Hematopoietic multipotent progenitor cell treated with erythropoietin and hydrocortisone succinate and interleukin-3 and kit ligand, for 15 days (in vitro differentiated cells): ENCODE measurements around the gene TMEM52.

Source experiments
- DNase-seq: peaks from one replicate; pipeline ENCODE4 v3.0.0-alpha.2; 2015; ENCODE audit warnings: low spot score

TMEM52 gene

DNA sequence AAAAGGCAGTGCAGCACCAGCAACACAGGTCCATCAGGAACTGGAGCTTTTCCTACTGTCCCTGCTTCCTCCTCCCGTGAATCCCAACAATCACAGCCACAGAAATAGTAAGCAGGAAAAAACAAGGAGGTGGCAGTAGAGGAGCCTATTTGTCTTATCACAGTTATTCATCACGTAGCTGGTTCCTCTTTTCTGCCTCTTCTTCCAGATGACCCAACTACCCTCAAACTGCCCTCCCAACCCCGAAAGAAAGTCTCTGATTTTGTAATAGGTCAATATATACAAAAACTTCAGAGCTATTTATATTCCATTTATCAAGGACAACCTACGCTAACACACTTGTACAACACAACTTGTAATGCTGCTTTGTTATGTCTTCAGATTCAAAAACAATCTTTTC, 49.6 kb downstream of the TMEM52 start:
- DNase-seq: no peak
